HepG2 (cell line): ENCODE measurements around the gene HSD11B2. TPM values are rescaled to one million over a fixed set of nuclear protein-coding genes. Genes with fewer than 3 reads are reported as not detected.

Source experiments
- CHCHD3 ChIP-seq: sonication (generic); formaldehyde crosslinking; IDR thresholded peaks from 2 replicates; pipeline ENCODE4 v1.8.0; 2022; ENCODE audit warnings: mild to moderate bottlenecking, missing genetic modification reagents, moderate library complexity
- CHD4 ChIP-seq: fragments of 200-600 bp; sonication (generic); IDR thresholded peaks from 2 replicates; pipeline ENCODE4 v1.7.0; 2017; ENCODE audit warnings: mild to moderate bottlenecking, low read length, borderline replicate concordance
- ETV5 ChIP-seq: IDR thresholded peaks from 2 replicates; pipeline ENCODE4 v1.6.1; 2018; ENCODE audit warnings: missing biosample characterization, missing genetic modification reagents, inconsistent platforms, borderline replicate concordance
- FOXK2 ChIP-seq: fragments of 450-650 bp; IDR thresholded peaks from 2 replicates; pipeline ENCODE4 v1.6.1; 2016
- IRF1 ChIP-seq: sonication (generic); formaldehyde crosslinking; IDR thresholded peaks from 2 replicates; pipeline ENCODE4 v1.4.0; 2020; ENCODE audit warnings: low read depth, mild to moderate bottlenecking, missing genetic modification reagents
- SALL2 ChIP-seq: sonication (generic); formaldehyde crosslinking; IDR thresholded peaks from 2 replicates; pipeline ENCODE4 v1.8.1; 2023; ENCODE audit warnings: mild to moderate bottlenecking, missing genetic modification reagents, inconsistent platforms
- ZBTB40 ChIP-seq, 2 experiments: fragments of 450-650 bp in 1 of 2; sonication (generic) in 1 of 2; formaldehyde crosslinking in 1 of 2; IDR thresholded peaks; 2 replicates each; pipeline versions ENCODE4 v1.6.1 to v1.8.0; 2016 to 2022; ENCODE audit warnings: antibody characterized with exemption in 1 of 2, mild to moderate bottlenecking in 1 of 2, missing genetic modification reagents in 1 of 2
- ZNF12 ChIP-seq: sonication (generic); formaldehyde crosslinking; IDR thresholded peaks from 2 replicates; pipeline ENCODE4 v1.5.0; 2020; ENCODE audit warnings: missing genetic modification reagents
- ZNF282 ChIP-seq: fragments of 450-650 bp; IDR thresholded peaks from 2 replicates; pipeline ENCODE4 v1.6.1; 2018; ENCODE audit not compliant: partially characterized antibody
- ZNF3 ChIP-seq: IDR thresholded peaks from 2 replicates; pipeline ENCODE4 v1.7.0; 2017; ENCODE audit warnings: inconsistent platforms
- ZNF331 ChIP-seq: sonication (generic); formaldehyde crosslinking; IDR thresholded peaks from 2 replicates; pipeline ENCODE4 v1.4.0; 2020; ENCODE audit warnings: missing genetic modification reagents
- ZNF672 ChIP-seq: sonication (generic); formaldehyde crosslinking; IDR thresholded peaks from 2 replicates; pipeline ENCODE4 v1.8.1; 2022; ENCODE audit warnings: missing genetic modification reagents
- polyA plus RNA-seq, 8 experiments: library from polyadenylated mRNA; depleted of rRNA in 3 of 8; stranded (reverse) in 7 of 8; unstranded in 1 of 8; fragments of >200 nt; fragmentation: Illumina TruSeq in 4 of 8; extraction: Trizol in 4 of 8; gene quantifications; 2 replicates each; pipeline versions ENCODE4 v1.2.1 to v1.2.3, GENCODE V29; 2011 to 2016; ENCODE audit warnings: low read depth in 4 of 8, missing spikeins in 1 of 8, mixed read lengths in 1 of 8; ENCODE audit not compliant: insufficient read depth in 1 of 8
- total RNA-seq, 5 experiments: library from RNA; depleted of rRNA; stranded (reverse); fragments of >200 nt; fragmentation: Illumina TruSeq; extraction: Trizol; gene quantifications; 2 replicates each; pipeline ENCODE4 v1.2.3, GENCODE V29; 2016; ENCODE audit warnings: low read depth in 1 of 5
- TF ChIP-seq, protein P1 (sequence below): sonication (generic); formaldehyde crosslinking; IDR thresholded peaks from 2 replicates; pipeline ENCODE4 v1.8.1; 2022; ENCODE audit warnings: mild to moderate bottlenecking, missing genetic modification reagents
- TF ChIP-seq, protein P2 (sequence below): sonication (generic); formaldehyde crosslinking; IDR thresholded peaks from 2 replicates; pipeline ENCODE4 v1.5.1; 2020; ENCODE audit warnings: missing genetic modification reagents, mild to moderate bottlenecking, borderline replicate concordance
- TF ChIP-seq, protein P3 (sequence below): sonication (generic); formaldehyde crosslinking; IDR thresholded peaks from 2 replicates; pipeline ENCODE4 v1.5.0; 2020; ENCODE audit warnings: missing genetic modification reagents

Gene HSD11B2
- total and polyA plus RNA-seq, 2 of the 13 experiments (the other 11 are each of a cell fraction or from before 2014, with no cell fraction given), result 8.9 to 13.6 TPM

GRCh38 chr16:67430504-67430976 lies 381 bp upstream of the HSD11B2 start (continued):
- peak; percentile 94; the same call in 1 of the 2 replicates for TF ChIP-seq CHCHD3
- no peak for TF ChIP-seq IRF1 (CRISPR knock-in tag)
- no peak for TF ChIP-seq ZBTB40 (IDR thresholded peaks at IDR 0.05)
- TF ChIP-seq ZBTB40 (CRISPR knock-in tag; IDR thresholded peaks at IDR 0.05), result peak; percentile 86
- 0 out of 2 replicates have a peak, but pooled peaks have one; percentile 26 for TF ChIP-seq SALL2 (CRISPR knock-in tag)
- TF ChIP-seq ETV5 (CRISPR knock-in tag), result 0 out of 2 replicates have a peak, but pooled peaks have one; percentile 13
- no peak for TF ChIP-seq ZNF672 (CRISPR knock-in tag)
- TF ChIP-seq CHD4, result no peak
- TF ChIP-seq, protein P1, sequence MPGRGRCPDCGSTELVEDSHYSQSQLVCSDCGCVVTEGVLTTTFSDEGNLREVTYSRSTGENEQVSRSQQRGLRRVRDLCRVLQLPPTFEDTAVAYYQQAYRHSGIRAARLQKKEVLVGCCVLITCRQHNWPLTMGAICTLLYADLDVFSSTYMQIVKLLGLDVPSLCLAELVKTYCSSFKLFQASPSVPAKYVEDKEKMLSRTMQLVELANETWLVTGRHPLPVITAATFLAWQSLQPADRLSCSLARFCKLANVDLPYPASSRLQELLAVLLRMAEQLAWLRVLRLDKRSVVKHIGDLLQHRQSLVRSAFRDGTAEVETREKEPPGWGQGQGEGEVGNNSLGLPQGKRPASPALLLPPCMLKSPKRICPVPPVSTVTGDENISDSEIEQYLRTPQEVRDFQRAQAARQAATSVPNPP (CRISPR knock-in tag), result no peak; the same call in 1 of the 2 replicates
- TF ChIP-seq, protein P2, sequence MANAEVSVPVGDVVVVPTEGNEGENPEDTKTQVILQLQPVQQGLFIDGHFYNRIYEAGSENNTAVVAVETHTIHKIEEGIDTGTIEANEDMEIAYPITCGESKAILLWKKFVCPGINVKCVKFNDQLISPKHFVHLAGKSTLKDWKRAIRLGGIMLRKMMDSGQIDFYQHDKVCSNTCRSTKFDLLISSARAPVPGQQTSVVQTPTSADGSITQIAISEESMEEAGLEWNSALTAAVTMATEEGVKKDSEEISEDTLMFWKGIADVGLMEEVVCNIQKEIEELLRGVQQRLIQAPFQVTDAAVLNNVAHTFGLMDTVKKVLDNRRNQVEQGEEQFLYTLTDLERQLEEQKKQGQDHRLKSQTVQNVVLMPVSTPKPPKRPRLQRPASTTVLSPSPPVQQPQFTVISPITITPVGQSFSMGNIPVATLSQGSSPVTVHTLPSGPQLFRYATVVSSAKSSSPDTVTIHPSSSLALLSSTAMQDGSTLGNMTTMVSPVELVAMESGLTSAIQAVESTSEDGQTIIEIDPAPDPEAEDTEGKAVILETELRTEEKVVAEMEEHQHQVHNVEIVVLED (CRISPR knock-in tag), result peak; percentile 55; the same call in 1 of the 2 replicates
- 0 out of 2 replicates have a peak, but pooled peaks have one; percentile 18 for TF ChIP-seq ZNF331 (CRISPR knock-in tag)
- no peak for TF ChIP-seq ZNF282
- TF ChIP-seq FOXK2, result no peak
- TF ChIP-seq ZNF3 (CRISPR knock-in tag), result no peak
- TF ChIP-seq ZNF12, result 0 out of 2 replicates have a peak, but pooled peaks have one; percentile 9
- TF ChIP-seq, protein P3, sequence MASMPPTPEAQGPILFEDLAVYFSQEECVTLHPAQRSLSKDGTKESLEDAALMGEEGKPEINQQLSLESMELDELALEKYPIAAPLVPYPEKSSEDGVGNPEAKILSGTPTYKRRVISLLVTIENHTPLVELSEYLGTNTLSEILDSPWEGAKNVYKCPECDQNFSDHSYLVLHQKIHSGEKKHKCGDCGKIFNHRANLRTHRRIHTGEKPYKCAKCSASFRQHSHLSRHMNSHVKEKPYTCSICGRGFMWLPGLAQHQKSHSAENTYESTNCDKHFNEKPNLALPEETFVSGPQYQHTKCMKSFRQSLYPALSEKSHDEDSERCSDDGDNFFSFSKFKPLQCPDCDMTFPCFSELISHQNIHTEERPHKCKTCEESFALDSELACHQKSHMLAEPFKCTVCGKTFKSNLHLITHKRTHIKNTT, result no peak
